ENCODE measurements around the gene FXR2.

GRCh38 chr17:7575481-7575883, 39.2 kb downstream of the FXR2 start:
- TF ChIP-seq CTCF (IDR thresholded peaks at IDR 0.05) (no peak), EP300 (IDR thresholded peaks at IDR 0.05) (no peak), POLR2A (IDR thresholded peaks at IDR 0.05) (no peak)
